AG09309 (cell line): ENCODE measurements around the gene RTL10.

Experiments used
- DNase-seq: peaks from one replicate; pipeline ENCODE4 v3.0.0-alpha.2; 2010; ENCODE audit warnings: low read depth
- H3K4me3 ChIP-seq: 2 replicates; pipeline ENCODE4 v1.5.1; 2011; ENCODE audit warnings: mild to moderate bottlenecking, low read depth, low read length, moderate library complexity; ENCODE audit not compliant: control insufficient read depth
- TF ChIP-seq, protein P1 (sequence below): IDR thresholded peaks from 2 replicates; pipeline ENCODE4 v1.5.1; 2011; ENCODE audit warnings: mild to moderate bottlenecking, low read depth, low read length, inconsistent platforms; ENCODE audit not compliant: insufficient read depth, control insufficient read depth; ENCODE audit errors: missing control alignments

Gene RTL10

DNA sequence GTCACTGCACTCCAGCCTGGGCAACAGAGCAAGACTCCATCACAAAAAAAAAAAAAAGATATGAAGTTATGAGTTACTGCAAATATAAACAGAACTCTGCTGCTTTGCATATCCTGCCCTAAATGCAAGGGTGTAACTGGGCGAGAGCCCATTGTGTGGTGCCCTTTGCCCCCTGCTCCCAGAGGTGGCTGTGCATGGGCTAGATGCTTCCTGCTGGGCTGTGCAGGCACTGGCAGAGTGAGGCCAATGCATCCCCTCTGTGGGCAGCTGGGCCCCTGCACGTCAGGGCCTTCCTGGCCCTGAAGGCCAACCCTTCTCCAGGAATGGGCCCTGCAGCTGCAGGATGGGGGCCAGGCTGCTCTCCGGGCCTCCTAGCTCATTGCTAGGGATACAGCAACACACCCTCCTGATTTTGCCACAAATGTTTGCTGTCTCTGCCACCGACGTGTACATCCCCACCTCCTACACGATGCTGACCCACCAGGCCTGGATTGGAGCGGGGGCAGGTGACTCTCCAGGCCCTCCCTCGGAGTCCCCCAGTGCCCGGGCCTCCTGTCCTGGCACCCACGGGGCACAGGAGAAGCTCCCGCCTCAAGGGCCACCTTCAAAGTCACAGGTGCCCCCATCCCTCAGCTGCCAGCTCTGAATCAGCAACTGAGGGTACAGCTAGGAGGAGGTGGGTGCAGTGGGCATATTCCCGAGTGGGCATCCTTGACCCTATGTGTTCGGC, 46.2 kb upstream of the RTL10 start:
- no peak for DNase-seq
- no peak overlapping the region for H3K4me3 ChIP-seq
- TF ChIP-seq, protein P1, sequence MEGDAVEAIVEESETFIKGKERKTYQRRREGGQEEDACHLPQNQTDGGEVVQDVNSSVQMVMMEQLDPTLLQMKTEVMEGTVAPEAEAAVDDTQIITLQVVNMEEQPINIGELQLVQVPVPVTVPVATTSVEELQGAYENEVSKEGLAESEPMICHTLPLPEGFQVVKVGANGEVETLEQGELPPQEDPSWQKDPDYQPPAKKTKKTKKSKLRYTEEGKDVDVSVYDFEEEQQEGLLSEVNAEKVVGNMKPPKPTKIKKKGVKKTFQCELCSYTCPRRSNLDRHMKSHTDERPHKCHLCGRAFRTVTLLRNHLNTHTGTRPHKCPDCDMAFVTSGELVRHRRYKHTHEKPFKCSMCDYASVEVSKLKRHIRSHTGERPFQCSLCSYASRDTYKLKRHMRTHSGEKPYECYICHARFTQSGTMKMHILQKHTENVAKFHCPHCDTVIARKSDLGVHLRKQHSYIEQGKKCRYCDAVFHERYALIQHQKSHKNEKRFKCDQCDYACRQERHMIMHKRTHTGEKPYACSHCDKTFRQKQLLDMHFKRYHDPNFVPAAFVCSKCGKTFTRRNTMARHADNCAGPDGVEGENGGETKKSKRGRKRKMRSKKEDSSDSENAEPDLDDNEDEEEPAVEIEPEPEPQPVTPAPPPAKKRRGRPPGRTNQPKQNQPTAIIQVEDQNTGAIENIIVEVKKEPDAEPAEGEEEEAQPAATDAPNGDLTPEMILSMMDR, result no peak

DNA sequence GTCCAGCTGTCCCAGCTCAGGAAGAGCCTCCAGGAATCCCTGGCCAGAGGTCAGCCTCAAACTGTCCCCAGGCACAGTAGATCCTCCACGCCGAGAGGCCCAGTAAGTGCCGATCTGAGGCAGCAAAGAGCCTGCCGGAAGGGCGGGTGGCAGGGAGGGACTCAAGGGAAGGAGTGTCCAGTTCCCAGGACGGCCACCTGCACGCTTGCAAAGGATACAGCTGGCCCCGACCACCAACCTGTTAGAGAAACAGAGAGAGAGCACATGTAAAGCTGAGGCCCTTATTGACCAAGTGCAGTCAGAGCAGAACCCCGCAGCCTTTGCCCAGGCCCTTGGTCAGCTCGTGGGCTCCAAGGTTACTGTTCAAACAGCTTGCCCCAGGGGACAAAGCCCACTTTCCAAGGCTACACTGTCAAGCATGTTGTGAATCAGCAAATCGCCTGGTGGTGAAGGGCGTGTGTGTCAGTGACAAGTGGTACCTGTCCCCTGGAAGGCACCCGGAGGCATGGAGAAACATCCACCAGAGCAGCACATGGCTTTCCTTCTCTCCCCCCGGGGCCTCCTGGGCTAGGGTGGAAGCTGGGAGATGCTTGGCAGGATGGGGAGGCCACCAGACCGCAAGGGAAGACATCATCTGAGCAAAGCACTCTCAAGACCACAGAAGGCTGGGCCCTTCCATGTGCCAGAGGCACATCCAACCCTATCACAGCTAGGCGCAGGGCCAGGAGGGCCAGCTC, 44.3 kb upstream of the RTL10 start:
- no peak overlapping the region for H3K4me3 ChIP-seq
- DNase-seq, result no peak
- TF ChIP-seq, protein P1, result no peak

DNA sequence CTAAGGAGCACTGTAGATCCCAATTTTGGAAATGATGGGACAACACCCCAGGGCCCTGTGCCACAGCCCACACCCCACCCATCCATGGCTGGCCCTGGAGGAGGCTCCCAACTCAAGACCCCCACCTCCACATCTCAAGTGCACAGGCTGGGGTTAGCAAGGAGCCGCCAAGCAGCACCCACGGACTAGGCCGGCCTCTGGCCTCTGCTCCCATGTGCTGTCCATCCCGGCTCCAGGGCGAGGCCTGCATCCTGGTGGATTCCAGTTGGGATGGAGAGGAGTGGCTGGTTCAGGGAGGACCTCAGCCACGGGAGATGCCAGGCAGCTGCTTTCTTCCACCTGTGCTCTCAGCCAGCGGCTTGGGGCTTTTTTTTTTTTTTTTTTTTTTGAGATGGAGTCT, 43.5 kb upstream of the RTL10 start:
- no peak overlapping the region for H3K4me3 ChIP-seq
- DNase-seq, result no peak
- TF ChIP-seq, protein P1, result no peak

DNA sequence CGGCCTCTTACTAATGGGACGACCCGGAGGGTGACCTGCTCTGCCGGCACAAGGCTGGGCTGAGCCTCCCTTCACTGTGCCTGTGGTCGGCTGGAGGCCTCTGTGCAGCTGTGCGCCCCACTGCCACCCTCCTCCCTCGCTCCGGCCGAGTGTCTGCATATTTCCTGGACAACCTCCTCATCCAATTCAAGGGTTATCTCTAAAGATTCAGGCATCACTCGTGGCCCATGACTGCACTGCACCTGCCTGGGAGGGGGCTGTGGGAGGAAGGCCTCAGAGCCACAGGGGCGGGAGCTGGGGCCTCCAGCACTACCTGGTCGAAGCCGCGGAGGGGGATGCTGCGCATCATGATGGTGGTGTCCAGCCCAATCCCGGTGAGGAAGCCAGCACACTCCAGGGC, 43.1 kb upstream of the RTL10 start:
- TF ChIP-seq, protein P1, result no peak
- DNase-seq, result no peak

DNA sequence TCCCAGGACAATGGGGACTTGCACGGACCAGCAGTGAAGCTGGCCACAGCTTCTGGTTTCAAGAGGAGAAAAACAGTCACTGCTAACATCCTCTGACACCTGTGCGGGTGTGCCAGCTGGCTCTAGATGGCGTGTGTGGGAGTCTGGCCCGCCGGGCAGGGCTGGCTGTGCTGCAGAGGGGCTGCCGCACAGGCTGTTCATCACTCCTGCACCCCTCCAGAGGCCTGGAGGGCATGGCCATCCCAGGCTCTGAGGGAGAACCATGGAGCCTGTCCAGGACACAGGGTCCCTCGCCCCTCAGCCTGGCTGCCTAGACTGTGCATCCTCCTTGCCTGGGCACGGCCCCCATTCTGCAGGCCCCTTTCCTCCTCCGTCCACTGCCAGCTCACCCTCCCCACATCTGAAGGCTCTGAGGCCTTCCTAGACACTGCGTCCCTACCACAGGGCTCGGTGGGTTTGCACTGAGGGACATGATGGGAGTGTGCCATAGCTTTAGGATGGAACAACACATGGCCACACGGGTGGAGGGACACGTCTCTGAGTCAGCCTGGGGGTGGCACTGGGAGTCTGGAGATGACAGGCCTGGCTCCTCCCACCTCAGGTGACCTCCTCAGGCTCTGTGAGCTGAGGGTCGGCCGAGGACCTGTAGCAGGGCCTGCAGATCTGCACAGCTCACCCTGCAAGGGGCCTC, 42.1 kb upstream of the RTL10 start:
- no peak overlapping the region for H3K4me3 ChIP-seq
- TF ChIP-seq, protein P1, result no peak
- no peak for DNase-seq

More for the DNA sequence above, 43.1 kb upstream of the RTL10 start:
- H3K4me3 ChIP-seq, result no peak overlapping the region

DNA sequence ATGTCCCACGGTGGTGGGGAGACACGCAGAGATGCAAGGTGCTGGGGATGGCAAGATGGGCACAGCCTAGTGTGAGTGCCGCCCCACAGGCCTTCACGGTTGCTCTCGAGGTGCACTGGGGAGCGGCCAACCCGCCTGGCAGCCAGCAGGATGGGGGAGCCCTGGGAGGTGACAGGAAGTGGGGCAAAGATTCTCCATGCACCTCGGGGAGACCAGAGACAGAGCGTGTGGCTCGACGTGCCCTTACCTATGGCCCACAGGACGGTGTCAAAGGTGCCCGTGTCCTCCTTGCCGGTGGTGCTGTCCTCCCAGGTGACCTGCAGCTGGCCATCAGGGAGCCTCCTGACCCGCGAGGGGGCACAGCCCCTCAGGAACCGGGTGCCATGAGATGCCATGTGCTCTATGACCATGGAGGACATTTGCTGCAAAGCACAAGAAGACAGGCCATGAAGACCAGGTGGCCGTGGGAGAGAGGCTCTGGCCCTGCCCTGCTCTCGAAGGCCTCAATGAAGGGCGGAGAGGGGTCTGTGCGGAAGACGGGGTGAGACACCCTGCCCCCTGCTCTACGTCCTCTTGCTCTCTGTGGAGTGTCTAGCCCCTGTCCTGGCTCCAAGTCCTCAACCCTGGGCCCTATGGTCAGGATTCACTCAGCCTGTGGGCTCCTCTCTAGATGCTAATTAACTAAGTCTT, 40.6 kb upstream of the RTL10 start:
- TF ChIP-seq, protein P1, result no peak
- no peak for DNase-seq
- H3K4me3 ChIP-seq, result no peak overlapping the region
